ENCODE data around the gene MYOG.

The MYOG gene

DNA sequence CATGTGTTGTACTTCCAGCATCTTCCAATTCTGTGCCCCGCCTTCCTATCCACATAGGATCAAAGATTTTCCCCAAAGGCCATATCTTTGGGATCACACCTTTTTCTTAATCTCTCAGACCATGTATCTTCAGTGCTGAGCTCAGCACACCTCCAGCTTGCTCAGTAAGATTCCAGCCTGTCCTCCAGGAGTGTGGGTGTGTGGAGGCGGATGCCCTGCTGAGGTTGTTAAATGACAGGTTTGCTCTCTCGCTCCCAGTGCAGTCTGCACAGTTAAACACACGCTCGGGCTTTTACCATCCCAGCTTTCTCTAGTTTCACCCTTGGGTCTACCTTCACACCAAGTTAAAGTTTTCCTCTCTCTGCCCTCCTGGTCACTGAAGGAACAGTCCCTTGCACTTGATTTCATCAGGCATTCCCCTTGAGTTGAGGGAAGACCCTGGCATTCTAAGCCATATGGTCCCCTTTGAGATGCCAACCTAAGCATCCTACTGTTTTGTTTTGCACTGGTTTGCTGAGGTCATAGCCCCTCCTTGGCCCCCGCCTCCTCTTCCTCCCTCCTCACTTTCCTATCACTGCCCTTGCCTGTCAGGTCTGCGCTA, 13.7 kb downstream of the MYOG start:
- DNase-seq (ENCODE audit: low read depth) = no peak

DNA sequence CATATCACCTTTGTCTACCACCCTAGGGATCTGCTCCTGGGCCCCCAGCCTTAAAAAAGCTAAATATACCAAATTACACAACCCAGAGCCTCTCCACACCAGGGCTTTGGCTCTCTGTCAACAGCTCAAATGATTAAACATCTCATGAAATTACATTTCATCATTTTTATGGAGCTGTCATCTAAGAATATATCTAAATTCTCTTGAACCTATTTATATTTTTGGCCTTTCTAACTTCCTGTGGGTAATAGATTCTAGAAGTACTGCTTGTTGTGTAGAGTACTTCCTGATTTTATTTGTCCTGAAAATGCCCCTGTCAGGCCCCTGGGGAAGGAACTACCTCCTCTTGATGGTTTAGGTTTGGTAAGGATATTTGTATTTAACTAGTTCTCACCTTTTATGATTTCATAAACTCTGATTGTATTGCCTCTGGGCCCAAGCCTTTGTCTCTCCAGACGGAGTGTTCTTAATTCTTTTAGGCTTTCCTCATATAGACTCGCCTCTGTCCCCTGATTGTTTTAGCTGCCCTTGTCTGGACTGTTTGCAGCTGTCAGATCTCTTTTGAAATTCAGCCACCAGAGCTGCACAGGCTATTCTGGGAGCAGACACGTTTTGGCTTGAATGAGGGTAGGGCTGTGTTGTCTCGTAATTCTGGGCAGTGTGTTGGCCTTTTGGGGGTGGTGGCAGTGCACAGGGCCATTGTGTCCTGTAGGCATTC, 16.6 kb downstream of the MYOG start:
- no peak for DNase-seq (ENCODE audit: low read depth)

DNA sequence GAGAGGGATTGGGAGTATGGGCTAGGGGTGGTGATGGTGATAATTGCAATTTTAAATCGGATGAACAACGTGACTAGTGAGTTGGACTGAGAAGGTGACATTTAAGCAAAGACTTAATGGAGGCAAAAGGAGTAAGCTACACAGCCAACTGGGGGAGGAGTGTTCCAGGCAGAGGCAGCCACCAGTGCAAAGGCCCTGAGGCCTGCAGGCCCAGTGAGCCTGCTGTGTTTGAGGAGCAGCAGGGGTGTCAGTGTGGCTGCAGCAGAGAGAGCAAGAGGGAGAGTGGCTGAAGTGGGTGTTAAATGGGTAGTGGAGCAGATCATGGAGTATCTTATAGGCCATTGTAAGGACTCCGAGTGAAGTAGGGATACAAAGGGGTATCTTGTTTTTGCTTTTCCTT, 18.8 kb downstream of the MYOG start:
- DNase-seq (ENCODE audit: low read depth) = no peak

DNA sequence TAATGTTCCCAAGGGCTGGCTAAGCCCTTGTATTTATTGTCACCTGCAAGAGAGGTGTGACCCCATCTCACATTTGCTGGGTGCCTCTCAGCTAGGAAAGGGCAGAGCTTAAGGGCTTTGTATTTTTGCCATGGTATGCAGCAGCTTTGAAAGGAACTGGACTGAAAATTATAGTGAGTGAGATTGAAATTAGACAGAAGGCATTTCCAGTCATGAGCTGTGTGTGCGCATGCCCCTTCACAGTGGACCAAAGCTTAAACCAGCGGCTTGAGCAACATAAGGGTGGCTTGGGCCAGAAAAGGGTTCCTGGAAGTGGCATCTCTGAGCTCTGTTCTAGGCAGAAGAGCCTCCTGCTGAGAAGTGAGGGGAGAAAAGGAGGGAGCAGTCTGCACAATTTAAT, 19.8 kb downstream of the MYOG start:
- no peak for DNase-seq (ENCODE audit: low read depth)

DNA sequence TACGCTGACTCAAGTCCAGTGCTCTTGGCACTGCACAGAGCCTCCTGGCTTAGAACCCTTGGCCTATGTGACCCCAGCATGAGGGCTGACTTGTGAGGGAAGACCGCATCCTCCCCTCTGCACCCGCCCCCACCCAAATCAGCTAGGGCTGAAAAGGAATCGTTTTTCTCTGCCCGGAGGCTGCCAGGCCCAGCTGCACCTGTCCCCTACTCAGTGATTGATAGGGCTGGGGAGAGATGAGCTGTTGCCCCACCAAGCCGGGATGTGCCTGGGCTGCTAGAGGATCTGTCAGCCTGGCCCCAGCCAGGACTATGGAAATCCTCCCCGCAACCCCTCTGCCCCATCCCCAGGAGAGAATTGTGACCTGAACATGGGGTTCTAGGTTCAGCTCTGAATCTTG, 20.6 kb downstream of the MYOG start:
- DNase-seq (ENCODE audit: low read depth) = no peak

DNA sequence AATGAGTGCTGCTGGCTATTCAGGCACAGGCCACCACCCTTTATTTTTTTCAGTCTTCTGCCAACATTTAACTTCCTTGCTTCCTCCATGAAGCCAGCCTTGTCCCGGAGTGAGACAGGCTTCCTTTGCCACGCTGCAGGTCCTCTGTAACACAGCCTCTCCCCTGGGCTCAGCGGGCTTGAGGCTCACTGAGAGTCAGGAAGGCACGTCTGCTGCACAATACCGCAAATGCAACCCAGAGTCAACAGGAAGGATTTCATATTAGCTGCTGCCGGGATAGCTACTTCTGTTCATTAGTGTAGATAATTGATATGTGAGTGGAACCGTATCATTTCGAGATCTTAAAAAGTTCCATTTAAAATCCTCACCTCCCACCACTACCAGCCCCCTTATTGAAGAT, 22.5 kb downstream of the MYOG start:
- DNase-seq (ENCODE audit: low read depth) = no peak

DNA sequence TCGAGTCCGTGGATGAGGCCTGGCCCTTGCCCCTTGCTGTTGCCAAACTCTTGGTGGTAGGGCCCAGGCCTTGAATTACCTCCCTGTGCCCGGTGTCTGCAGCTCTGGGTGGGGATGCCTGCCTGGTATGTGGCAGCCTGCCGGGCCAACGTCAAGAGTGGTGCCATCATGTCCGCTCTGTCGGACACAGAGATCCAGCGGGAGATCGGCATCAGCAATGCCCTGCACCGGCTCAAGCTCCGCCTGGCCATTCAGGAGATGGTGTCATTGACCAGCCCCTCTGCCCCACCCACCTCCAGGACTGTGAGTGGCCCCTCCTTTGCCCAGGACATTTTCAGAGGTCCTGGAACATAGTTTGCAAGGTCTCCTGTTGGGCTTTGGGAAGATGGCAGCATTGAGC, 25.7 kb downstream of the MYOG start:
- no peak for DNase-seq (ENCODE audit: low read depth)

DNA sequence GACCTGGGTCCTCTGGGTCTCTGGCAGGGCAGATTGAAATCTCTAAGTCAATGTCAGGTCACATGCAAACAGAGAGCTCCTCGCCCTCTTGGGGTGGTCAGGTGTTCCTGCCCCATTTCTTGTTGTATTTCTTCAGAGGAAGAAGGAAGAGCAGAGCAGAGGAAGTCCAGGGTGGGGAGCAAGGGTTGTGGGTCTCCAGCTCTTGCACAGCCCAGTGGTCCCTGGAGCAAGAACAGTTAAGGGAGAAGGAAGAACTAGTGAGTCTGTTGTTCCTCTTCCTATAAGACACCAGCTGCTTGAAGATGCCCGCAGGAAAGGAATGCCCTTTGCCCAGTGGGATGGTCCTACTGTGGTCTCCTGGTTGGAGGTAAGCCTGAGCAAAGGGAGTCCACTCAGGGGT, 26.3 kb downstream of the MYOG start:
- DNase-seq (ENCODE audit: low read depth) = no peak

DNA sequence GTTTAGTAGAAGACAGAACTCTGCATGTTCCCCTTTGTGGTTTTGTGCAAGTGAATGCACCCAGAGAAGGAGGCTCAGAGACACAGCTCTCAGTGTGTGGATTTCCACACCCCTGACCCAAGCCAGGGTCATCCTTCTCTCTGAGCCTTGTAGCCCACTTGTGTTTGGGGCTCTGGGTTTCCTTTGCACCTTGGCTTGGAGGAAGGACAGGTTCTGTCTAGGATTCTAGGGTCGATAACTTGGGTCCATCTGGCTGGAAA, 27.2 kb downstream of the MYOG start:
- DNase-seq (ENCODE audit: low read depth) = no peak

DNA sequence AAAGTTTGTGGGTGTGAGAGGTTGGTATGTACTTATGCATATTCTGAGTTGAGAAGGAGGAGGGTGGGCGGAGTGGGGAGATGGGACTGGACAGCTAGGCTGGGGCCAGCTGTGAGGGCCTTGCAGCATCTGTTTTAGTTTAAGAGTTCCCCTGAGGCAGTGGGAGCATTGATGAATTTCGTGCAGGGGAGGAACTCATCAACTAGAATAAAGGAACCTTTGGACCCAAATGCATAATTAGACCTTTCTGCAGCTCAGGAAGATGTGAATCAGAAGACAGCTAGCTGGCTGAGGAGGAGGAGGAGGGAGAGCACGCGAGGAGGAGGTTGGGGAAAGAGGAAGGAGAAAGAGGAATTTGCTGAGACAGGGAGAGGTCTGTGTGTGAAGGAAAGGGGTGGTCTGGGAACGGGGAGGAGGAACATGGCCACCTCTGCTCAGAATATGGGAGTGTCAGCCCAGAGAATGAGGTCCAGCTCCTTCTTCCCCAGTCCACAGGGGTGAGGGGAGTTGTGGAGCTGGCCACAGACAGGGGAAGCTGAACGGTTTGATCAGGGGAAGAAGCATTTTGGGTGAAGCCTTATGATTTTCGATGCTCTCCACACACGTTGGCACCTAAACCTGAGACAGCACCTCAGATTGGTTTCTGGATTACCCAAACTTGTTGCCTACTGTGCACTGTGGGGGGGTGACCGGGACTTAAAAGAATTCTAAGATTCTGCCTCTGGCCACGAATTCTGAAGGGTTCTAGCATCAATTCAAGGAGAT, 27.7 kb downstream of the MYOG start:
- DNase-seq (ENCODE audit: low read depth) = no peak

DNA sequence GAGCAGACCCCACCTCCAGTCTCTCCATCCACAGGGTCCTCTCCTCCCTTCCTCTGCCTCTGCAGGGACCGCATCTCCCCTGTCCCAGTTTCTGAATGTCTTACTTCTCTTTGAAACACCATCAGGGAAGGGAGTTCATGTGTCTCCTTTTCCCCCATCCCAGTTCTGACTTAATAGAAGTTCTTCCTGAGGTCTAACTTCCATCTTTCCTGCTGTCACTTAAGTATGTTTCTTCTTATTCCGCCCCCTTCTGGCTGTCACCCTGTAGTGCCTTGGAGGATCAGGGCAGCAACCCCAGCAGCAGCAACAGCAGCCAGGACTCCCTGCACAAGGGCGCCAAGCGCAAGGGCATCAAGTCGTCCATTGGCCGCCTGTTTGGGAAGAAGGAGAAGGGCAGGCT, 29.3 kb downstream of the MYOG start:
- no peak for DNase-seq (ENCODE audit: low read depth)

DNA sequence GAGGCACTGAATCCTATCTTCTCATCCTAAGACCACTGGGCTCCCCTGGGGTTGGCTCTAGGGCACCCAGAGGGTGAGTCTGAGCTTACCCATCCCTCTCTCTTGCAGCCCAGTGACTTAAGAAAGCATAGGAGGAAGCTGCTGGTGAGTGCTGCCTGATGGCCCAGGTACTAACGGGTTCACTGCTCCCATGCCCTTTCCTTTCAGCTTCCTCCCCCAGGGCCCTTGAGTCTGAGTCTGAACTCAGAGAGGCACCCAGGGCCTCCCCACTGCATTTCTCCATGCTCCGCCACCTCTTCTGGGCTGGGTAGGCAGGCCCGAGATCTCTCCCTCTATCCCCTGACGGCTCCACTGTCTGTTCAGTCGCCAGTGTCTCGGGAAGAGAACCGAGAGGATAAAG, 29.8 kb downstream of the MYOG start:
- no peak for DNase-seq (ENCODE audit: low read depth)

DNA sequence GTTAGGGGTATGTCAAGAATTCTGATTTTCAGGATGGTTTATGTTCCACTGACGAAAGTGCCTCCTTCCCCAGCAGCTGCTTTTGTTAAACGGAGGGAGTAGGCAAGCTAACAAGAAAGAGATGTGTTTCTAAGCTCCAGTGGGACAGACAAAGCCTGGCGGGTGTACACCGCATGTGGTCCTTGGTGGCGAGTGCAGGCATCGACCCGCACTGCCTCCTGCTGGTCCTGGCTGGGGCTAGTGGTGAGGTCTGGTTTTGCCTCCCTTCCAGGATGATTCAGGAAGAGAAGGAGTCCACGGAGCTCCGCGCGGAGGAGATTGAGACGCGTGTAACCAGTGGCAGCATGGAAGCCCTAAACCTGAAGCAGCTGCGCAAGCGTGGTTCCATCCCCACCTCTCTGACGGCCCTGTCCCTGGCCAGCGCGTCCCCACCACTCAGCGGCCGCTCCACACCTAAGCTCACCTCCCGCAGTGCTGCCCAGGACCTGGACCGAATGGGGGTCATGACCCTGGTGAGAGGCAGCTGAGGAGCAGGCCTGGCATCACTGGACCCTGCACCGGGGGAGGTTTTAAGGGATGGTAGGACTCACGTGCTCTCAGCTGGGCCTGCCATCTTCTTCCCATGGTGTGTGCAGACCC, 30.5 kb downstream of the MYOG start:
- DNase-seq (ENCODE audit: low read depth) = no peak

DNA sequence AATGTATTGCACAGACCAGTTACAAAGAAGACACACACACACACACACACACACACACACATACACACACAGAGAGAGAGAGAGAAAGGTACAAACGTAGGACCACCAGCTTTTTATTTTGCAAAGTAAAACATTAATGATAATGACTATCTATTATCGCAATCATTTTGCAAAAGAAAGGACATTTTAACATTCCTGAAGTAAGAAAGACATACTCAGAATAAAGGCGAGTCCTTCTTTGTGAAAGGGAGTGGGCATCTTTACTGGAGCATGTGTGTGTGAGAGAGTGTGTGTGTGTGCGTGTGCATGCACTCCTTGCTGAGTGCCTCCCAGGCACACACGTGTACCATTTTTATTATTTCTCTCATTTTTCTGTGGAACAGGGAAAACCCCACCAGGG, 31.2 kb downstream of the MYOG start:
- DNase-seq (ENCODE audit: low read depth) = no peak

DNA sequence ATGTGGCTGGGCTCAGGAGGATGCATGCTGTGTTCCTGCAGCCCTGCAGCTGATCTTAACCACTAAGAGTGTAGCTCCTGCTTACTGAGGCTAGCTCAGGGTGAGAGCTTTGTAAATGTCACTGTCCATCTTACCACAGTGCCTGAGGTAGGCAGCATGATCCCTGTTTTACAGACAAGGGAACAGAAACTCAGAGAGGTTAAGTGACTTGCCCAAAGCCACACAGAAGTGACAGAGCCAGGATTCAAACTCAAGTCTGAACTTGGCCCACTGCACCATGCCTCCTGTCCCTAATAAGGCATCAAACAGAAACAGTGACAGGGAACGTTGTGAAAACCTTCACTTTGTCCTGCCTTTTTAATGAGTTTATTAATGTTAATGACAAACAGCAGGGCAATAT, 31.6 kb downstream of the MYOG start:
- DNase-seq (ENCODE audit: low read depth) = no peak

DNA sequence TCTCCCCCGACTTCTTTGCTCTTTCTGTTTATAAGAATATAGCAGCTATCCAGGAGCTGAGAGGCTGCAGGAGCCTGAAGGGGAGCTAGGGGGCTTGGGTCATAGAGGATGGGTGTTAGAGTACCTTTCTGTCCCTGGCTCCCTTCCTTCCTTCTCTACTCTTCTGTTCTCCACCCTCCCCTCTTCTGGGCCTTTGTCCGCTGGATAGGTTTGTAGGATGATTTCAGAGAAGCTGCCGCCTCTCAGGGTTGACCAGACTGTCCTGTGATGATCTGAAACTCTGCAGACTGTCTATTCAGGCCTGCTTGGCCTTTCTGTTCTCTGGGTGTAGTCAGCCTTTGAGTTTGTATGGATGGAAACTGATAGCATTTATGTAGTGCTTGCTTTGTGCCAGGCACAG, 33.2 kb downstream of the MYOG start:
- no peak for DNase-seq (ENCODE audit: low read depth)

DNA sequence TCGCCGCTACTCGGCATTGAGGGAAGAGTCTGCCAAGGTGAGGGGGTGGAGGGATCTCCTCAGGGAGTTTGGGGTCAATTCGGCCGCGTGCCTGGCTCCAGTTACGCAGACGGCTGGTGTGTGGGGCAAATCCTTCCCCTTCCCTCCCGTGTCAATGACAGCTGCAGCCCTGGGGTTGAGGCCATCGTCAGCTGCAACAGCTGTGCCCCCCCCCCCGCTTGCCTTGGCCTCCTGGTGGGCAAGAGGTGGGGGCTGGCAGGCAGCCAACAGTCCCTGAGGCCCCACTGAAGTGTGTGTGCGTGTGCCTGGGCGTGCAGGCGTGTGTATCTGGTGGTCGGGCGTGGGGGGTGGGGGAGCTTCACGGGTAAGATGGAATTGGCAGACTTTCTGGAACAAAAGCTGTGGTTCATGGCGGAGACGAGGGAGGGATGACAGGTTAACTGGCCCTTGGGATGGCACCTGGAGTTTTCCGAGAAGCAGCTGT, 33.9 kb downstream of the MYOG start:
- no peak for DNase-seq (ENCODE audit: low read depth)

DNA sequence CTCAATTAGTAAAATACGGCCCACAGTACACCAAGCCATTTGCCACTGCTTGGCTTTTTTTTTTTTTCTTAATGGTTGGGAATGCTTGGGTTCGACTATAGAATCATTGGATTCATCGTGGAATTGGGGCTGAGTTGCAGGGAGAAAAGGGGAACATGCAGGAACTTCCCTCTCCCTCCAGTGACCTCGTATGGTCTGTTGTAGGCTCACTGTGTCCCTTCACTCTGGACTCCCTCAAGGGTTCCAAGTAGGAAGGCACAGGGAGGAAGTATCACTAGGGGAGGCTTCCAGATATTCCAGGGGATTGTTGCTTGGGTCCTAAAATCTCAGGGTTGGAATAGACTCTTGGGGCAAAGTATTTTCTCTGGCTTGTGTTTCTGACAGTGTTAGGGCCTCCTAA, 35.0 kb downstream of the MYOG start:
- no peak for DNase-seq (ENCODE audit: low read depth)

DNA sequence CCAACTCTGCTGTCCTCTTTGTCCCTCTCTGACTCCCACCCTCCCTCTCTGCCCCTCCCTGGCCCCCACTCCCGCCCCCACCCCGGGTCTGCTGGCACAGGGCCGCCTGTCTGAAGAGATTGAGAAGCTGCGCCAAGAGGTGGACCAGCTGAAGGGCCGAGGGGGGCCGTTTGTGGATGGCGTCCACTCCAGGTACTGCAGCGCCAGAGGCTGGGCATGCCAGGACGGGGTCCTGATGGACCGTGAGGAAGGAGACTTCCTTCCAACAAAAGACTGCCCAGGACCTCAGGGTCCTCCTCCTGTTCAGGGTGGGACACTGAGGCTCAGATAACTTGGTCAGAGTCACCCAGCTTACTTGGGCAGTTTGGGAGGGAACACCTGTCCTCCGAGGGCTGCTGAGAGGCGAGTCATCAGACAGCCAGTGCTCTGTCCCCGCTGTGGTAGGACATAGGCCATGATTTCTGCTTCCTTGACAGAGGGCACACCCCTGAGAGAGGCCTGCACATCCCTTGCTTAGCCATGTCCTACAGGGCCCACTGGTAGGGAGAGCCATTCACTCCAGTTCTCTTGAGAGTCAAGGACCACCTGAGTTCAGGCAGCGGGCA, 36.1 kb downstream of the MYOG start:
- no peak for DNase-seq (ENCODE audit: low read depth)

DNA sequence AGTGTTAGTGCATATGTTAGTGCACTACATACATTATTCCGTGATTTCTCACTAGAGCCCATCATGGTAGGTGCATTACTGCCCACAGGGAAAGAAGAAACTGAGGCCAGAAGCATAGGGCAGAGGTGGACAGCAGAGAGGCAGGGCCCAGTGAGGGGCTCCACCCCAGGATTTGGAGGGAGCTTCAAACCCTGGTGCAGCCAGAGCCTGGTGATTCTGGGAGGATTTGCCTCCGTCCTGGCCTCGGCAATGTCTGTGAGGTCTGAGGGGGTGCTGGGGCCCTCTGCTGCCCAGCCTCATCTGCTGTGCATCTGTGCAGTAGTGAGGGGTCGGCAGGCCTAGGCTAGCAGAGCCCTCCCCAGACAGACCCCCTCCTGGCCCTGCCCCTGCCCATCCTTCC, 36.7 kb downstream of the MYOG start:
- no peak for DNase-seq (ENCODE audit: low read depth)

DNA sequence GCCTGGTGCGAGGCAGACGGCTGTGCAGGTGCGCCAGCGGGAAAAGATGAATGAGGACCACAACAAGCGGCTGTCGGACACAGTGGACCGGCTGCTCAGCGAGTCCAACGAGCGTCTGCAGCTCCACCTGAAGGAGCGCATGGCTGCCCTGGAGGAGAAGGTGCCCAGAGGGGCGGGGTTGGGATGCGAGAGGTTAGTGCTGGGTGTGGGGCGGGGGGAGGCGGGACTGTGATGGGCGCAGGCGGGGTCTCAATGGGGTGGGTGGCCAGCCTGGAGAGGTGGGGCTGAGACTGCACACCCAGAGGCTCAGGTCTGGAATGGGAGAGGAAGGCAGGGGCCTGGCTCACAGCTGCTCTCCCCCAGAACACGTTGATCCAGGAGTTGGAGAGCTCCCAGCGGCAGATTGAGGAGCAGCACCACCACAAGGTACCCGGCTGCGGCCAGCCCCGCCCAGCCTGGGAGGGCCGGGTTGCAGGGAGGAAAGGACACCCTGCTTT, 37.2 kb downstream of the MYOG start:
- no peak for DNase-seq (ENCODE audit: low read depth)

DNA sequence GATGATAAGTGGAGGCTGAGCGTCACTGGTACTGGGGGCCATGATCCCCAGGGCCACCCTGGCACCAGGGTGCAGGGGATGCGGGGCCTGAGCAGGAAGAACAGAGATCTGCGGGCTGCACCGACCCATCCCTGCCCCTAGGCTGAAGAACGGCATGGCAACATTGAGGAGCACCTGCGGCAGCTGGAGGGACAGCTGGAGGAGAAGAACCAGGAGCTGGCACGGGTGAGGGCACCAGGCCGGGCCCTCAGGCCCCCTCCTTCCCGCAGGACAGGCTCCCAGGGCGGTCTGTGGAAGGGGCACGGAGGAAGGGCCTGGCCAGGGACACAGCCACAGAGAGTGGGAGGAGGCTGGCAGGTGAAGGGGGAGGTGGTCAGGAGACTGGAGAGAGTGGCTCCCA, 37.7 kb downstream of the MYOG start:
- DNase-seq (ENCODE audit: low read depth) = no peak

Data from stimulated activated CD8-positive, alpha-beta memory T cell treated with anti-CD3 and anti-CD28 coated beads, Interleukin-15, amount 100 ng/mL, for 1 hour (primary cell).